Transverse colon (tissue), 3 donors: ENCODE data around the gene MCL1.

Source experiments
- POLR2A ChIP-seq: fragments of 450-650 bp; IDR thresholded peaks from one replicate; pipeline ENCODE4 v1.6.1; 2016; ENCODE audit warnings: antibody characterized with exemption, mild to moderate bottlenecking, moderate library complexity
- TF ChIP-seq, protein P1 (sequence below), 5 experiments: fragments of 200-600 bp in 3 of 5; fragments of 450-650 bp in 2 of 5; sonication (generic) in 3 of 5; IDR thresholded peaks; 1 replicate in 2 of 5; 2 replicates in 3 of 5; pipeline ENCODE4 v1.5.1; 2016 to 2017; ENCODE audit warnings: antibody characterized with exemption in 5 of 5, inconsistent platforms in 3 of 5, mild to moderate bottlenecking in 2 of 5, moderate library complexity in 1 of 5

DNA sequence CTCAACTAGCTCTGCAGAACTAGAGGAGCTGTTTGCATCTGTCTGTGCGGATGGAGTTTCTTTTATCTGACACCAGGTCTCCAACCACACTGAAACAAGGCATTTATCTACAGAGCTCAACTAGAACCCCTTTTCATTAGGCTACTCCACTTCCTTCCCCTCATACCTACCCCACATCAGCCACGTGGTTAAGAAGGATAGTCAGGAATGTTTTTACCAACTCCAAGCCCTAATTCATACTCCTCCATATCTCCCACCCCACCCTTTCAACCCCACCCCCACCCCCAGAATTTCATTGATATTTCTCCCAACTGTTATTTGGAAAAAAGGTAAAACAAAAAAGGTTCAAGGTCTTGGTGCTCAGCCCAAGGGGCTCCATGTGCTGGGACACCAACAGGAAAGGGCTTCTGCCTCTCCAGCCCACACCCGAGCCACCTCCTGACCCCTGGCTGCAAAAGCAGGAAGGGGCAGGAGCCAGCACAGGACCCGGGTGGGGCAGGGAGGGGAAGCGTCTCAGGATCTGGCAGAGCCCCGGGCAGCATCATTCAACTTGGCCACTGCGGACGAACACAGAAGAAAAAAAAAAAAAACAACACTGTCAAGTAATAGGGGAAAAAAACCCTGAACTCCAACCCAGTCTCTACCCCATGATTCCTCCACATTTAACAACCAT is 43.0 kb upstream of the MCL1 start:
- no peak for TF ChIP-seq POLR2A
- TF ChIP-seq, protein P1, sequence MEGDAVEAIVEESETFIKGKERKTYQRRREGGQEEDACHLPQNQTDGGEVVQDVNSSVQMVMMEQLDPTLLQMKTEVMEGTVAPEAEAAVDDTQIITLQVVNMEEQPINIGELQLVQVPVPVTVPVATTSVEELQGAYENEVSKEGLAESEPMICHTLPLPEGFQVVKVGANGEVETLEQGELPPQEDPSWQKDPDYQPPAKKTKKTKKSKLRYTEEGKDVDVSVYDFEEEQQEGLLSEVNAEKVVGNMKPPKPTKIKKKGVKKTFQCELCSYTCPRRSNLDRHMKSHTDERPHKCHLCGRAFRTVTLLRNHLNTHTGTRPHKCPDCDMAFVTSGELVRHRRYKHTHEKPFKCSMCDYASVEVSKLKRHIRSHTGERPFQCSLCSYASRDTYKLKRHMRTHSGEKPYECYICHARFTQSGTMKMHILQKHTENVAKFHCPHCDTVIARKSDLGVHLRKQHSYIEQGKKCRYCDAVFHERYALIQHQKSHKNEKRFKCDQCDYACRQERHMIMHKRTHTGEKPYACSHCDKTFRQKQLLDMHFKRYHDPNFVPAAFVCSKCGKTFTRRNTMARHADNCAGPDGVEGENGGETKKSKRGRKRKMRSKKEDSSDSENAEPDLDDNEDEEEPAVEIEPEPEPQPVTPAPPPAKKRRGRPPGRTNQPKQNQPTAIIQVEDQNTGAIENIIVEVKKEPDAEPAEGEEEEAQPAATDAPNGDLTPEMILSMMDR (IDR thresholded peaks at IDR 0.05) = no peak
